A673 (cell line): ENCODE data around the gene SCN9A. TPM values are rescaled to one million over a fixed set of nuclear protein-coding genes. Genes with fewer than 3 reads are reported as not detected.

ENCODE experiments used
- BruUV-seq: library from RNA; stranded (reverse); fragments of 400-500 nt; replicated peaks from 2 replicates; lab custom pipeline; 2021; lab: Mats Ljungman, UMichigan
- CTCF ChIA-PET: fragments of 300-600 bp; sonication (Branson Sonifier 250); formaldehyde crosslinking; loops from one replicate; lab custom pipeline; 2022; ENCODE audit warnings: antibody characterized with exemption; lab: Charles Lee
- POLR2A ChIA-PET: fragments of 300-600 bp; sonication (Branson Sonifier 250); formaldehyde crosslinking; loops from one replicate; lab custom pipeline; 2022; ENCODE audit warnings: antibody characterized with exemption; ENCODE audit not compliant: low non-redundant PET; lab: Charles Lee
- DNase-seq: peaks from one replicate; pipeline ENCODE4 v3.0.0-alpha.2; 2015; ENCODE audit warnings: low spot score
- H3K27ac ChIP-seq: fragments of 200-600 bp; sonication (generic); 2 replicates; pipeline ENCODE4 v1.5.1; 2016; ENCODE audit warnings: mixed run types, low read depth, mild to moderate bottlenecking, mixed read lengths, antibody characterized with exemption, low read length; ENCODE audit not compliant: poor library complexity, severe bottlenecking
- H3K27me3 ChIP-seq: fragments of 200-600 bp; sonication (generic); replicated peaks from 2 replicates; pipeline ENCODE4 v1.6.1; 2017; ENCODE audit warnings: mixed run types, low read depth, mild to moderate bottlenecking, mixed read lengths, antibody characterized with exemption, low read length; ENCODE audit not compliant: insufficient read depth, poor library complexity
- H3K36me3 ChIP-seq: fragments of 200-600 bp; sonication (generic); 2 replicates; pipeline ENCODE4 v1.6.1; 2016; ENCODE audit warnings: mixed run types, mild to moderate bottlenecking, mixed read lengths, antibody characterized with exemption, low read length; ENCODE audit not compliant: insufficient read depth, poor library complexity, severe bottlenecking
- H3K4me1 ChIP-seq: fragments of 200-600 bp; sonication (generic); 2 replicates; pipeline ENCODE4 v1.6.1; 2017; ENCODE audit warnings: mixed run types, mild to moderate bottlenecking, mixed read lengths, antibody characterized with exemption, low read length; ENCODE audit not compliant: insufficient read depth, poor library complexity, severe bottlenecking
- H3K4me3 ChIP-seq: fragments of 200-600 bp; sonication (generic); 2 replicates; pipeline ENCODE4 v1.5.1; 2016; ENCODE audit warnings: low read depth, mixed run types, mild to moderate bottlenecking, mixed read lengths, low read length; ENCODE audit not compliant: poor library complexity, severe bottlenecking
- H3K9me3 ChIP-seq: fragments of 200-600 bp; sonication (generic); 2 replicates; pipeline ENCODE4 v1.6.1; 2016; ENCODE audit warnings: mixed run types, low read depth, mild to moderate bottlenecking, mixed read lengths, antibody characterized with exemption, low read length; ENCODE audit not compliant: poor library complexity, severe bottlenecking
- CTCF ChIP-seq: fragments of 300-800, 200-600 bp; sonication (generic); conservative IDR thresholded peaks from 2 replicates; pipeline ENCODE4 v1.5.1; 2017; ENCODE audit warnings: low read depth, mild to moderate bottlenecking, antibody characterized with exemption, low read length, moderate library complexity, mixed read lengths
- EZH2 ChIP-seq: fragments of 200-600 bp; sonication (generic); IDR thresholded peaks from 2 replicates; pipeline ENCODE4 v1.6.1; 2017; ENCODE audit warnings: borderline replicate concordance, low read depth, mild to moderate bottlenecking, mixed read lengths, antibody characterized with exemption, low read length; ENCODE audit not compliant: poor library complexity, severe bottlenecking
- intact Hi-C: fragments of 100-400 bp; cut with micrococcal nuclease; formaldehyde crosslinking; loops from one replicate; pipeline ENCODE4 v1.10.0; 2022; ENCODE audit not compliant: unreplicated experiment
- total RNA-seq: library from RNA; stranded (reverse); gene quantifications from 2 replicates; pipeline ENCODE4 v1.2.3, GENCODE V29; 2021

SCN9A gene
- total RNA-seq, 1 experiment from 2014 or later: 3.5 TPM

- H3K4me1 ChIP-seq: no peaks in the 10 kb centered on the region
- ChIA-PET CTCF (no interaction called here), POLR2A (no interaction called here)
- H3K4me3 ChIP-seq: no peak overlapping the region
- H3K36me3 ChIP-seq: no peaks in the 10 kb centered on the region
- no peak for DNase-seq
- TF ChIP-seq EZH2 (no peak), CTCF (no peak)
- intact Hi-C loops: no loop called here
- no peaks in the 10 kb centered on the region for H3K27me3 ChIP-seq
- BruUV-seq: no TSS peak
- H3K27ac ChIP-seq: no peak overlapping the region
- H3K9me3 ChIP-seq: no peaks in the 10 kb centered on the region
These were observed 96.9 kb downstream of the SCN9A start for GRCh38 chr2:166278856-166279255.

- TF ChIP-seq CTCF (no peak), EZH2 (no peak)
- Histone ChIP-seq H3K27ac (no peak overlapping the region), H3K9me3 (no peaks in the 10 kb centered on the region), H3K36me3 (no peaks in the 10 kb centered on the region), H3K4me1 (no peaks in the 10 kb centered on the region), H3K27me3 (no peaks in the 10 kb centered on the region), H3K4me3 (no peak overlapping the region)
- intact Hi-C loops: no loop called here
- BruUV-seq: no TSS peak
- DNase-seq: no peak
- CTCF ChIA-PET: no interaction called here
- POLR2A ChIA-PET: no interaction called here
These were observed 105.4 kb downstream of the SCN9A start for GRCh38 chr2:166270376-166270775.

- H3K27ac ChIP-seq: no peak overlapping the region
- ChIA-PET CTCF (no interaction called here), POLR2A (no interaction called here)
- H3K4me3 ChIP-seq: no peak overlapping the region
- TF ChIP-seq CTCF: no peak
- TF ChIP-seq EZH2: no peak
- DNase-seq: no peak
- no peaks in the 10 kb centered on the region for H3K27me3 ChIP-seq
- intact Hi-C loops: no loop called here
- H3K4me1 ChIP-seq: no peaks in the 10 kb centered on the region
- no peaks in the 10 kb centered on the region for H3K36me3 ChIP-seq
- H3K9me3 ChIP-seq: no peaks in the 10 kb centered on the region
- no TSS peak for BruUV-seq
These were observed 106.4 kb downstream of the SCN9A start for GRCh38 chr2:166269322-166269721.
